ENCODE measurements around the gene ECT2.
"Not testable (repeated sequence)": the region's sequence is repeated elsewhere in the genome, so short reads cannot be mapped to it uniquely, and the experiment has no call there.

Gene ECT2

GRCh38 chr3:172853005-172853404, 102.5 kb downstream of the ECT2 start:
- H3K4me1 Mint-ChIP-seq (ENCODE audit: low read depth), result no peaks in the 10 kb centered on the region
- peaks cover 9% of the 10 kb centered on the region for H3K27me3 Mint-ChIP-seq
- no peak overlapping the region for H3K4me3 Mint-ChIP-seq
- no peaks in the 10 kb centered on the region for H3K9me3 Mint-ChIP-seq
- no peaks in the 10 kb centered on the region for H3K36me3 Mint-ChIP-seq (ENCODE audit: low read depth)
- no peak overlapping the region for H3K27ac Mint-ChIP-seq

- no peaks in the 10 kb centered on the region for H3K9me3 Mint-ChIP-seq
- no peaks in the 10 kb centered on the region for H3K36me3 Mint-ChIP-seq (ENCODE audit: low read depth)
- no peak overlapping the region for H3K27ac Mint-ChIP-seq
- H3K4me3 Mint-ChIP-seq, result no peak overlapping the region
- H3K27me3 Mint-ChIP-seq, result peaks cover 4% of the 10 kb centered on the region
- no peaks in the 10 kb centered on the region for H3K4me1 Mint-ChIP-seq (ENCODE audit: low read depth)
Measured at GRCh38 chr3:172853921-172854666, 103.6 kb downstream of the ECT2 start.

GRCh38 chr3:172855037-172855436, 104.5 kb downstream of the ECT2 start:
- Mint-ChIP-seq H3K36me3 (ENCODE audit: low read depth) (no peaks in the 10 kb centered on the region), H3K4me1 (ENCODE audit: low read depth) (no peaks in the 10 kb centered on the region), H3K4me3 (no peak overlapping the region), H3K27me3 (peaks cover 3% of the 10 kb centered on the region), H3K27ac (no peak overlapping the region), H3K9me3 (no peaks in the 10 kb centered on the region)

GRCh38 chr3:172856795-172857742, 106.5 kb downstream of the ECT2 start:
- Mint-ChIP-seq H3K27me3 (peaks cover 3% of the 10 kb centered on the region), H3K9me3 (no peaks in the 10 kb centered on the region), H3K4me1 (ENCODE audit: low read depth) (no peaks in the 10 kb centered on the region), H3K27ac (no peak overlapping the region), H3K36me3 (ENCODE audit: low read depth) (no peaks in the 10 kb centered on the region), H3K4me3 (no peak overlapping the region)

GRCh38 chr3:172859041-172859440, 108.5 kb downstream of the ECT2 start:
- H3K27me3 Mint-ChIP-seq, result peaks cover 3% of the 10 kb centered on the region
- H3K4me3 Mint-ChIP-seq, result no peak overlapping the region
- H3K27ac Mint-ChIP-seq, result no peak overlapping the region
- no peaks in the 10 kb centered on the region for H3K9me3 Mint-ChIP-seq
- H3K4me1 Mint-ChIP-seq (ENCODE audit: low read depth), result no peaks in the 10 kb centered on the region
- H3K36me3 Mint-ChIP-seq (ENCODE audit: low read depth), result no peaks in the 10 kb centered on the region

- not testable (repeated sequence) for H3K27ac Mint-ChIP-seq; H3K36me3 Mint-ChIP-seq (ENCODE audit: low read depth); H3K9me3 Mint-ChIP-seq; H3K4me1 Mint-ChIP-seq (ENCODE audit: low read depth); H3K27me3 Mint-ChIP-seq; H3K4me3 Mint-ChIP-seq
Measured at GRCh38 chr3:172866726-172867350, 116.3 kb downstream of the ECT2 start.

- H3K4me1 Mint-ChIP-seq (ENCODE audit: low read depth), result no peaks in the 10 kb centered on the region
- H3K9me3 Mint-ChIP-seq, result no peaks in the 10 kb centered on the region
- no peaks in the 10 kb centered on the region for H3K27me3 Mint-ChIP-seq
- no peak overlapping the region for H3K27ac Mint-ChIP-seq
- H3K36me3 Mint-ChIP-seq (ENCODE audit: low read depth), result no peaks in the 10 kb centered on the region
- H3K4me3 Mint-ChIP-seq, result no peak overlapping the region
Measured at GRCh38 chr3:172868582-172869200, 118.2 kb downstream of the ECT2 start.

- H3K9me3 Mint-ChIP-seq, result no peaks in the 10 kb centered on the region
- no peaks in the 10 kb centered on the region for H3K4me1 Mint-ChIP-seq (ENCODE audit: low read depth)
- no peaks in the 10 kb centered on the region for H3K27me3 Mint-ChIP-seq
- no peaks in the 10 kb centered on the region for H3K36me3 Mint-ChIP-seq (ENCODE audit: low read depth)
- no peak overlapping the region for H3K27ac Mint-ChIP-seq
- H3K4me3 Mint-ChIP-seq, result no peak overlapping the region
Measured at GRCh38 chr3:172869368-172869771, 118.8 kb downstream of the ECT2 start.

- Mint-ChIP-seq H3K4me1 (ENCODE audit: low read depth) (no peaks in the 10 kb centered on the region), H3K27me3 (no peaks in the 10 kb centered on the region), H3K36me3 (ENCODE audit: low read depth) (no peaks in the 10 kb centered on the region), H3K9me3 (no peaks in the 10 kb centered on the region), H3K4me3 (no peak overlapping the region), H3K27ac (no peak overlapping the region)
Measured at GRCh38 chr3:172869784-172870518, 119.4 kb downstream of the ECT2 start.

Data from stimulated activated naive CD8-positive, alpha-beta T cell treated with anti-CD3 and anti-CD28 coated beads, Interleukin-15, Interleukin-2, amounts not matched to agents 100 ng/mL and 50 ng/mL, for 24 hours (primary cell).